ENCODE data around the gene F2RL2.

F2RL2 gene

DNA sequence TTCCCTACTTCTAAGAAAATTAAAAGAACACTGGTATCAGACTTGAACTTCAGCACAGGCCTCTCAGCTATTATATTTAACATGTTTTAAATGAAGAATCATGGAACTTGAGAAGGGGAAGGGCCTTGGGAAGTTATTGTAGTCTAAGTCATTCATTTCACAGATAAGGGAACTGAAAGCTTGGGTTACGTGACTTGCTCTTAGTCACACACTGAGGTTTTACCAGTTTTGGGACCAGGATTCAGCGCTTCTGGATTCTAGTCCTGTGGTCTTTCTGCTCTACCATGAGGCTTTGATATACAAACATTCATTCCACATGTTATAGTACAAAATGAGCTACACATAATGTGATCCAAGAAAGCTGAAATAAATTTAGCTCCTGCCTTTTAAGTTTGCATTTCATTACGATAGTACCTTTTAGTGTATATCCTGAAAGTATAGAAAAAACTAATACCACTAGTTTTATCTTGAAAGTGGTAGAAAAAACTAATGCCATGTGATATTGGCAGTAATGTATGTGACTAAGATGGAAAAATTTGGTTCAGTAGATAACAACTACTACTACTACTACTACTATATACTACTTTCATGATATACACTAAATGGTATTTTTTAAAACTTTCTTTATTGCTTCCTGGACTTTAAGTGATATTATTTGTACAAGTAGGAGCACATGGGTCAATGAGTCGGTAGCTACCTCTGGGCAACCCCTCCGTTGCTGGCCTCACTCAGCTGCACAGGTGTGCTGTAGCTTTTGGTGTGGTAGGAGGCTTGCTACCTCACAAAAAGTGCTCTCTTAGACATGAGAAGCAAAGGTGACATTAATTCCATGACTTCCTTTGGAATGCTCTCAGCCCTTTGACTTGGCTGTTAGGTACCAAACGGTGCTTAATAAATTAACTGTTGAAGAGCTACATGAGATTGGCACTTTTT is 40.7 kb downstream of the F2RL2 start:
- no peak for DNase-seq

DNA sequence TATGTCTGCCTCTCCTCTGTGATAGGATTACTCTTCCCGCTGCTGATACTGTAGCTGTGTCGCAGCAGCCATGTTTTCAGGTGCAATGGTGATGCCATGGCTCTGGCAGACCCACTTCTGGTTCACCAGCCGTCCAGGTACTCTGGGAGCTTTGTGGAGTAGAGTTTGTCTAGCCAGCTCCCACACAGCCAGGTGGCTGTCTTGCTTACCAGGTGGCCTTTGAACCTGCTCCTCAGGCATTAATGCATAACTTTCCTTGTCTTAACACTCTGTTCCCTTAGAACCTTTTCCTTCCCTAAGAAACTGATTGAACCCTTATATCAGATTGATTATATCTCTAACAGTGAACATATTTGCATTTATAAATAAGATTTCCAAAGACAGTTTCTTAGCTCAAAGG is 42.2 kb downstream of the F2RL2 start:
- no peak for DNase-seq

DNA sequence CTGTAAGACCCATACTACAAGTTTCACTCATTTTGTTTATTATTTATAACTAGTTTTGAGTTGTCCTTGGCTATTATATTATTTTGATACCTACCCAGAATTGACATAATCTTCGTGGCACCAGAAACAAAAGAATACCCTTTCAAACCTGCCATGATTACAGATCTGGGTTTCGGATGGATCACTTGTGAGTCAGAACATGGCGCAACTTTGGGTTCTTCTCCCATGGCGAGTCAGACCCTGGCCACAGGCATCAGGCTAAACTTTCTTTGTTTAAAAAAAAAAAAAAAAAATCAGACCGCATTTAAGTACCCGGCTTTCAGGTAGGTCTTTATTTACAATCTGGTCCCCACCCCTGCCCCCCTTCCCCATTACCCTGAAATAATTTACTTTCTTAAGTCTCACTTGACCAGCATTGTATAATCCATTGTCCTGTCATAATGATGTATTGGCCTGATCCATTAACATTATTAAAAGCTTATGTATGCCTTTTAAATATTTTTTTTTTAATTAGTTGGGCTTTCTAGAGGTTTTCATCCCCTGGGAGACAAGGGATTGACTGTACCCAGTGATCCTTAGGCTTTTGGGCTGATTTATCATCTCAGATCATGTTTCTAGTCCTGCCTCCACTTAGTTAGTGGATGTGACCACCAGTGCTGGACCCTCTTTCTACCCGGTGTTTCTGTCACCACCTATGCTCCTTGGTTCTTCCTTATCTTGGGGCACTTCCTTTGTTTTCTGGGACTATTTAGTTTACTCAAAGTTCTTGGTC is 43.9 kb downstream of the F2RL2 start:
- no peak for DNase-seq

DNA sequence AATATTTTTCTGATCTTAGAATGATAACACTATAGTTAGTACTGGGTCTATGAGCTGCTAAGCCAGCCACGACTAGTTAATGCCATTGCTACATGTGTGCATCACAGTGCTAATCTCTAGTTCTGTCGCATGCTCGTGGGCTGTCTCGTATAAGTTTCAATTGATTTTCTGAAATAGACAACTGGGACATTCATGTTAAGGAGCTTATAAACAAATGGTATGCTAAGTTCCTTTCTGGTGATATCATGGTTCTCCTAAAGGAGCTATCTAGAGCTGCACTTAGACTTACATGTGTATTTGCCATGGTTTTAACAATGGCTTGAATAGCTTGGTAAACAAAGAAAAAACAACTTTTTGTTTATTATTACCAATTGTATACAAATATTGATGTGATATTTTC is 46.2 kb downstream of the F2RL2 start:
- DNase-seq, result no peak

DNA sequence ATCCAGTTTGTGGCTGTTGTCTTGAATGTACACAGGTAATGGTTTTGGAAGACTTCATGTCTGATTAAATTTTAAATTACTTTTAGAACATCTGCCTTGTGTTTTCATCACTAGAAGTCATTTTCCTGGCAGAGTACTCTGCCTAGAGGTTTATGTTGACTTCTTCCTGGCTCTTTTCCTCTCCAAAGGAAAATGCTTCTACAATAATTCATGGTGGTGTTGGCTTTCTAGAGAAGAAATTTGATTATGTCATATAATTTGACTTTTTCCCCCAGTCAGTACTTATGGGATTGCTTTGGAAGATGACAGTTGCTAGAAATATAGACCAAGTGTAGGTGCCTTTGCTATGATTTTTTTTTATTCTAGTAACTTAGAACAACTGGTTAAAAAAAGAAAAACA is 46.8 kb downstream of the F2RL2 start:
- no peak for DNase-seq

DNA sequence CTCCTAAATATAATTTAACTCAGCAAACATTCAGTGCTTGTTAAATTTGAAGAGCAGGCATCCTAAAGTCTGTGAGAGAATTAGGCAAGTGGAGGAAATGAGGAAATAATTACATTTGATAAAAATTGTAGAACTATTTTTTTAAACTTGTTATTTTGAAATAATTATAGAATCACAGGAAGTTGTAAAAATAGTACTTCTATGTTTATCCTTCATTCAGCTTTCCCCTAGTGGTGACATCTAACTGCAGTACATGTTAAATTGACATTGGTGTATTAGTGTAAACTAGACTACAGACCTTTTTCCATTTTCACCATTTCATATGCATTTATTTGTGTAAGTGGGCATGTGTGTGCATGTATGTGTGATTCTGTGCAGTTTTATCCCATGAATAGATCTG is 51.6 kb downstream of the F2RL2 start:
- DNase-seq, result no peak

DNA sequence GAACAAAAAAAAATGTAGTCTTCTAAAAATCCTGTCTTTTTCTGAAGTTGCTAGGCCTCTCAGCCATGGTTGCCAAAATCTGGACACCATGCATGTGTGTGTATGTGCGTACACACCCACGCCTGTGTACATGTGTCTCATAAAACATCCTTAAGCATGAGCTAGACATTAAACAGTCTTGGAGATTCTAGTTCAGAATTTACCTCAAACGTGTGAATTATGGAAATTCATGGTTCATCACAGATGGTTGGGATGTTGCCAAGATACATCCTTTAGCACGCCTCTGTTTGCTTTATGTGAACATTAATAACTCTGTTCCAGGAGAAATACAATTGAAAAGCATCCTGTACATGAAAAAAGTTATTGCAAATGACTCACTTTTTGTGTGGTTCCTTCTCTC is 53.0 kb downstream of the F2RL2 start:
- DNase-seq, result no peak
